Prostate gland (tissue), 2 donors: Measurements from ENCODE around the gene VWF. TPM values are rescaled to one million over a fixed set of nuclear protein-coding genes. Genes with fewer than 3 reads are reported as not detected.

ENCODE experiments used
- DNase-seq: peaks from one replicate; pipeline ENCODE4 v3.0.0-alpha.2; 2019; ENCODE audit warnings: low spot score
- H3K27ac ChIP-seq, 2 donors: fragments of 200-600 bp; sonication (generic); 2 replicates each; pipeline ENCODE4 v1.5.1; 2017 to 2019
- H3K27me3 ChIP-seq: fragments of 200-600 bp; sonication (generic); replicated peaks from 2 replicates; pipeline ENCODE4 v1.5.1; 2019; ENCODE audit not compliant: insufficient read depth
- H3K36me3 ChIP-seq, 2 donors: fragments of 200-600 bp; sonication (generic); 1 replicate in 1 of 2; 2 replicates in 1 of 2; pipeline versions ENCODE4 v1.5.1 to v1.8.1; 2017 to 2019
- H3K4me1 ChIP-seq: fragments of 200-600 bp; sonication (generic); replicated peaks from 2 replicates; pipeline ENCODE4 v1.5.1; 2019
- H3K4me3 ChIP-seq, 2 donors: fragments of 200-600 bp; sonication (generic); 2 replicates each; pipeline ENCODE4 v1.5.1; 2017 to 2019
- H3K9me3 ChIP-seq: fragments of 200-600 bp; sonication (generic); 2 replicates; pipeline ENCODE4 v1.5.1; 2017
- CTCF ChIP-seq, 4 experiments: fragments of 200-600 bp in 2 of 4; fragments of 450-650 bp in 2 of 4; sonication (generic) in 2 of 4; IDR thresholded peaks; 1 replicate in 3 of 4; 2 replicates in 1 of 4; pipeline ENCODE4 v1.5.1; 2016 to 2019; ENCODE audit warnings: antibody characterized with exemption in 4 of 4, mild to moderate bottlenecking in 2 of 4, moderate library complexity in 2 of 4
- POLR2A ChIP-seq: fragments of 450-650 bp; IDR thresholded peaks from one replicate; pipeline ENCODE4 v1.6.1; 2016; ENCODE audit warnings: antibody characterized with exemption, mild to moderate bottlenecking
- POLR2AphosphoS5 ChIP-seq: sonication (generic); formaldehyde crosslinking; IDR thresholded peaks from one replicate; pipeline ENCODE4 v1.6.1; 2017; ENCODE audit warnings: antibody characterized with exemption
- WGBS: methylation state at CpG from one replicate; pipeline ENCODE4 v1.1.5; 2018; 5-methylcytosine and 5-hydroxymethylcytosine counted together
- intact Hi-C: fragments of 100-400 bp; cut with DNase I; formaldehyde crosslinking; loops from one replicate; pipeline ENCODE4 v1.14.2; 2022
- total RNA-seq, 2 donors: library from RNA; depleted of rRNA; stranded (reverse); fragments of >200 nt; gene quantifications; one replicate each; pipeline ENCODE4 v1.1.0, GENCODE V29; 2016

Gene VWF
- total RNA-seq, 2 donors from 2014 or later = 55.0 to 193 TPM

DNA sequence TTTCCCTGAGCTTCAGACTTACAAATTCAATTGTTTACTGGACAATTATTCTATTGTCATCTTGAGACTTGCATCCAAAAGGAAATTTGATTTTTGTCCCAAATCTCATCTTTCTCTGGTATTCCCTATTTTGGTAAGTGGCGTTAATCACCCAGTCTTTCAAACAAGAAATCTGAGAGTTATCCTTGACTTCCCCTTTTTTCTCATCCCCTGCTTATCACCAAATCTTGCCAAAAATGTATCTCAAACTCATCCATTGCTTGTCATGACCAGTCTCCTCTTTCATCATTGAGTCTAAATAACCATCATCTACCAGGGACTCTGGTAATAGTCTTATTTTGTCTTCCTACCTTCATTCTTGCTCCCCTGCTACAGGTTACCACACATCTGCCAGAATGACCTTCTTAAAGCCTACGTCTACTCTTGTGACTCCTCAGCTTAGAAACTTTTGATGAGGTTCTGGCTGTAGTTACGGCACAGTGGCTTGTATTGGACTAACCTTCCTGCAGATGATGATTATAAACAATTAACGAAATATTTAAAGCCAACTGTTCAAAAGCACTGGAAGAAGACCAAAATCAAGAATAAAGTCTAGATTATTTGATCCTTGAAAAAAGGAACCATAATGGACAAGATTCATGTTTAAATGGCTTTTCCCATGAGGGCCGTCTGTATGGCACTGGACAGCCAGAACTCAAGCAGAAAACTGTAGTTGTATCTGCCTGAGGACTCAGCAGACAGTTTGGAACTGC, 170.5 kb downstream of the VWF start:
- H3K4me1 ChIP-seq = no peaks in the 10 kb centered on the region
- H3K27me3 ChIP-seq = no peaks in the 10 kb centered on the region
- H3K27ac ChIP-seq = no peak overlapping the region
- no peak for DNase-seq
- H3K36me3 ChIP-seq = no peaks in the 10 kb centered on the region
- WGBS = 79% methylated on average over 5 of the region's 5 CpGs
- no peak for TF ChIP-seq POLR2A
- no peak for TF ChIP-seq POLR2AphosphoS5
- TF ChIP-seq CTCF (IDR thresholded peaks at IDR 0.05) = no peak
- intact Hi-C loops = no loop called here
- H3K9me3 ChIP-seq = no peaks in the 10 kb centered on the region
- no peak overlapping the region for H3K4me3 ChIP-seq

DNA sequence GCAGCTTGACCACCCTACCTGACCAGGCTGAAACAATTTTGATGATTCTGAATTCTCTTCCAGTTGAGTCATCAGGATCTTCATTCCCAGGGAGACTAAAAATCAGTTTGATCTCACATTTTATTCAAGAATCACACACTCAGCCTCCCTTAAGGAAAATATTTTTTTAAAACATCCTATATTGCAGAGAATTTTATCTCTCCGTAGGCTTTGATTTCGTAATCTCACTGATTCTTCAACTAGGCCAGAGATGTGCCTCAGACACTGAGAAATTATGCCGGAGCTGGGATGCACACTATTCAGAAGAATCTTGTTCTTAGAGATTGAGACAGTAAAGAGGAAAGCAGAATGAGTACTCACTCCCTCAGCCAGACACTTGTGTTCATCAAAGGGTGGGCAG, 172.4 kb downstream of the VWF start:
- no peaks in the 10 kb centered on the region for H3K4me1 ChIP-seq
- no peak for DNase-seq
- H3K9me3 ChIP-seq = no peaks in the 10 kb centered on the region
- no peaks in the 10 kb centered on the region for H3K36me3 ChIP-seq
- no peak overlapping the region for H3K4me3 ChIP-seq
- H3K27ac ChIP-seq = no peak overlapping the region
- WGBS = 94% methylated on average over 3 of the region's 3 CpGs
- intact Hi-C loops = no loop called here
- TF ChIP-seq POLR2A = no peak
- no peak for TF ChIP-seq POLR2AphosphoS5
- TF ChIP-seq CTCF (IDR thresholded peaks at IDR 0.05) = no peak
- H3K27me3 ChIP-seq = no peaks in the 10 kb centered on the region

DNA sequence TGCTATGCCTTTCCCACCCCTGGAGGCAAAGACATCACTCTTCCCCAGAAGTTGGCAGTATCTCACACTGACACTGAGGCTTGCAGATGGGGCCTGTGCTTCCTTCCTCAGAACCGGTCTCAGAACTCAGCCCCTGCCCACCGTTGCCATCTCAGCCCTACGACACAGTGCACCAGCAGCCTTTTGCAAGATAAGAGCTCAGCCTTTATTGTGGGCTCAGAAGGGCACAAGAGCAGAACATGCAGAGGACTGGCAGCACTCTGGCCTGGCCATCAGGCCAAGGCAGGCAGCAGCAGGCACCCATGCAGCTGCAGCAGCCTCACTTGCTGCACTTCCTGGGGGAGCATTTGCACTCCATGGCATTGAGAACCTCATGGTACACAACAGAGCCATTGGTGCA, 175.8 kb downstream of the VWF start:
- H3K27me3 ChIP-seq = peaks cover 5% of the 10 kb centered on the region
- H3K36me3 ChIP-seq = no peaks in the 10 kb centered on the region
- no peaks in the 10 kb centered on the region for H3K4me1 ChIP-seq
- WGBS = 77% methylated on average over 3 of the region's 3 CpGs
- no peaks in the 10 kb centered on the region for H3K9me3 ChIP-seq
- TF ChIP-seq CTCF (IDR thresholded peaks at IDR 0.05) (no peak), POLR2A (no peak), POLR2AphosphoS5 (no peak)
- no peak overlapping the region for H3K4me3 ChIP-seq
- intact Hi-C loops = no loop called here
- no peak for DNase-seq
- H3K27ac ChIP-seq = no peak overlapping the region

- Histone ChIP-seq H3K36me3 (no peaks in the 10 kb centered on the region), H3K9me3 (no peaks in the 10 kb centered on the region), H3K27me3 (peaks cover 5% of the 10 kb centered on the region), H3K4me3 (no peak overlapping the region), H3K27ac (no peak overlapping the region), H3K4me1 (no peaks in the 10 kb centered on the region)
- DNase-seq = no peak
- intact Hi-C loops = no loop called here
- 70% methylated on average over 1 of the region's 1 CpG for WGBS
- TF ChIP-seq CTCF (IDR thresholded peaks at IDR 0.05) (no peak), POLR2A (no peak), POLR2AphosphoS5 (no peak)
Observed at GRCh38 chr12:5947006-5947405, 177.5 kb downstream of the VWF start.

DNA sequence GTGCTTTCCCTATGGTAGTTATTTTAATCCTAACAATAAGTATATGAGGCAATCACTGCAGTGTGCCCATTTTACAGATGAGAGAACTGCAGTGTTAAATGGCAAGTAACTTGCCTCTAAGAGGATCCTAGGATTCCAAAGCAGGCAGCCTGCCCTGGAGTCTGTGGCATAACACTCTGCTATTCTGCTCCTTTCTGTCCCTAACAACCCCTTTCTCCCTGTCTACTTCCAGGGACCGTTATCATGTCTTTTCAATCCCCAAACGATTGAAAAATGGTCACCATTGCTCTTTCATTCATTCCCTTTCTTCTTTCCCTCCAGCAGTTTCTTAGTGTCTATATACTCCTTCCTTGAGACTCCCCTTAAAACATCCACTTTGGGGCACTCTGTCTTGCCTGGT, 178.1 kb downstream of the VWF start:
- 85% methylated on average over 2 of the region's 2 CpGs for WGBS
- H3K27ac ChIP-seq = no peak overlapping the region
- no peaks in the 10 kb centered on the region for H3K9me3 ChIP-seq
- no peak for DNase-seq
- H3K4me1 ChIP-seq = no peaks in the 10 kb centered on the region
- TF ChIP-seq POLR2AphosphoS5 = no peak
- TF ChIP-seq CTCF (IDR thresholded peaks at IDR 0.05) = no peak
- no peak for TF ChIP-seq POLR2A
- no peak overlapping the region for H3K4me3 ChIP-seq
- intact Hi-C loops = no loop called here
- no peaks in the 10 kb centered on the region for H3K36me3 ChIP-seq
- H3K27me3 ChIP-seq = peaks cover 5% of the 10 kb centered on the region
